BJ (cell line): ENCODE measurements around the gene RESF1. TPM values are rescaled to one million over a fixed set of nuclear protein-coding genes. Genes with fewer than 3 reads are reported as not detected.

ENCODE experiments used
- CTCF ChIA-PET: fragments of 350-600 bp; formaldehyde crosslinking; extraction: SDS; loops from one replicate; lab custom pipeline; 2021; ENCODE audit warnings: antibody characterized with exemption, inconsistent platforms; lab: Yijun Ruan, JAX
- POLR2A ChIA-PET: fragments of 300-600 bp; sonication (Branson Sonifier 250); formaldehyde crosslinking; extraction: SDS; loops from one replicate; lab custom pipeline; 2021; ENCODE audit warnings: antibody characterized with exemption; lab: Charles Lee
- DNase-seq: peaks from one replicate; pipeline ENCODE4 v3.0.0-alpha.2; 2011; ENCODE audit warnings: low read depth
- H3K27me3 ChIP-seq: 2 replicates; pipeline ENCODE4 v1.6.0; 2011; ENCODE audit warnings: low read length; ENCODE audit not compliant: control insufficient read depth, insufficient read depth
- H3K36me3 ChIP-seq: 2 replicates; pipeline ENCODE4 v1.5.1; 2011; ENCODE audit warnings: low read length; ENCODE audit not compliant: control insufficient read depth, insufficient read depth
- H3K4me3 ChIP-seq: 2 replicates; pipeline ENCODE4 v1.5.1; 2011; ENCODE audit warnings: low read depth, mild to moderate bottlenecking, control low read depth, low read length
- CTCF ChIP-seq: IDR thresholded peaks from 2 replicates; pipeline ENCODE4 v1.5.1; 2011; ENCODE audit warnings: low read depth, mild to moderate bottlenecking, control low read depth, inconsistent platforms, low read length, moderate library complexity; ENCODE audit not compliant: insufficient read depth
- polyA plus RNA-seq: library from polyadenylated mRNA; depleted of rRNA; stranded (reverse); fragments of >200 nt; gene quantifications from 2 replicates; pipeline ENCODE4 v1.2.3, GENCODE V29; 2011

The RESF1 gene
- polyA plus RNA-seq, 1 experiment, result 4.6 TPM

GRCh38 chr12:31966558-31967205 lies 7.5 kb downstream of the RESF1 start:
- POLR2A ChIA-PET, result no interaction called here
- TF ChIP-seq CTCF, result no peak
- Histone ChIP-seq H3K36me3 (0 out of 2 replicates have a peak, but pooled peaks cover 1% of the 10 kb centered on the region), H3K27me3 (no peaks in the 10 kb centered on the region), H3K4me3 (no peak overlapping the region)
- CTCF ChIA-PET, result interaction anchor here (1.3 kb wide), 1 partner anchor 314 kb away, joined by 3 read pairs; no protein-coding TSS in a partner anchor
- no peak for DNase-seq

GRCh38 chr12:31967539-31967938 lies 8.3 kb downstream of the RESF1 start:
- Histone ChIP-seq H3K4me3 (no peak overlapping the region), H3K27me3 (no peaks in the 10 kb centered on the region)

GRCh38 chr12:31970199-31970598 lies 11.0 kb downstream of the RESF1 start:
- Histone ChIP-seq H3K4me3 (no peak overlapping the region), H3K36me3 (peaks cover 5% of the 10 kb centered on the region), H3K27me3 (no peaks in the 10 kb centered on the region)
- TF ChIP-seq CTCF, result no peak
- DNase-seq, result no peak
- ChIA-PET CTCF (interaction anchor here (0.6 to 1.3 kb wide), 2 partner anchors 9 to 181 kb away, joined by 3 to 4 read pairs; no protein-coding TSS in a partner anchor), POLR2A (no interaction called here)

More at GRCh38 chr12:31967539-31967938, 8.3 kb downstream of the RESF1 start:
- H3K36me3 ChIP-seq, result peaks cover 3% of the 10 kb centered on the region; the same call in 1 of the 2 replicates
- TF ChIP-seq CTCF, result no peak
- ChIA-PET POLR2A (no interaction called here), CTCF (no interaction called here)
- no peak for DNase-seq

- CTCF ChIA-PET, result no interaction called here
- no peak for TF ChIP-seq CTCF
- H3K27me3 ChIP-seq, result no peaks in the 10 kb centered on the region
- no peak for DNase-seq
- H3K36me3 ChIP-seq, result peaks cover 5% of the 10 kb centered on the region
- no peak overlapping the region for H3K4me3 ChIP-seq
- POLR2A ChIA-PET, result no interaction called here
Observed at GRCh38 chr12:31973818-31974217, 14.6 kb downstream of the RESF1 start.

- DNase-seq, result no peak
- H3K36me3 ChIP-seq, result peaks cover 5% of the 10 kb centered on the region
- no peaks in the 10 kb centered on the region for H3K27me3 ChIP-seq
- no peak for TF ChIP-seq CTCF
- CTCF ChIA-PET, result no interaction called here
- H3K4me3 ChIP-seq, result no peak overlapping the region
- POLR2A ChIA-PET, result no interaction called here
Observed at GRCh38 chr12:31974673-31975072, 15.5 kb downstream of the RESF1 start.
